ENCODE data around the gene ADCY9. TPM values are rescaled to one million over a fixed set of nuclear protein-coding genes. Genes with fewer than 3 reads are reported as not detected.

ADCY9 gene
- total RNA-seq, 1 donor from 2014 or later: 49.6 TPM

DNA sequence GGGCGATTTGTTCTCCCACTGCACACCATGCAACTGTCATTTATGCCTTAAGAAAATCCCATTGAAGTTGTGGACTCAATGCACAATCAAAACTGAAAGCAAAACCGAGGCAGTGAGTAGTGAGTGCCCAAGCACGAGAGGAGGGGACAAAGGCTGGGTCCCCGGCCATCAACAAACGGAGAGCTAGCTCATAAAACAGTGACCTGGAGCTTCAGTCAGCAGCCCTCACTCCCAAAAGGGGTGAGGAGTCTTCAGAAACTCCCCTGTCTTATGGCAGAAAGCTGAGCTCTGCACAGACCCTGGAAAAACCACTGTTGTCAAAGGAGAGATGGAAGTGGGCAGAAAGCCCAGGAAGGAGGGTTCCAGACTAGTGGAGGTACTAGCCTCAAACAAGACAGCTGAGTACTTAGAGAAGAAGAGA is 96.9 kb downstream of the ADCY9 start:
- H3K27ac ChIP-seq: peak overlapping the region; percentile 80
- no peaks in the 10 kb centered on the region for H3K27me3 ChIP-seq
- peaks cover 11% of the 10 kb centered on the region for H3K4me1 ChIP-seq
- ATAC-seq: peak; percentile 50
- H3K36me3 ChIP-seq: no peaks in the 10 kb centered on the region
- H3K4me3 ChIP-seq: peak overlapping the region; percentile 43
- H3K9me3 ChIP-seq: no peaks in the 10 kb centered on the region
- intact Hi-C loops (cut with DNase I): no loop called here
- no peak for DNase-seq
- TF ChIP-seq, protein P1, sequence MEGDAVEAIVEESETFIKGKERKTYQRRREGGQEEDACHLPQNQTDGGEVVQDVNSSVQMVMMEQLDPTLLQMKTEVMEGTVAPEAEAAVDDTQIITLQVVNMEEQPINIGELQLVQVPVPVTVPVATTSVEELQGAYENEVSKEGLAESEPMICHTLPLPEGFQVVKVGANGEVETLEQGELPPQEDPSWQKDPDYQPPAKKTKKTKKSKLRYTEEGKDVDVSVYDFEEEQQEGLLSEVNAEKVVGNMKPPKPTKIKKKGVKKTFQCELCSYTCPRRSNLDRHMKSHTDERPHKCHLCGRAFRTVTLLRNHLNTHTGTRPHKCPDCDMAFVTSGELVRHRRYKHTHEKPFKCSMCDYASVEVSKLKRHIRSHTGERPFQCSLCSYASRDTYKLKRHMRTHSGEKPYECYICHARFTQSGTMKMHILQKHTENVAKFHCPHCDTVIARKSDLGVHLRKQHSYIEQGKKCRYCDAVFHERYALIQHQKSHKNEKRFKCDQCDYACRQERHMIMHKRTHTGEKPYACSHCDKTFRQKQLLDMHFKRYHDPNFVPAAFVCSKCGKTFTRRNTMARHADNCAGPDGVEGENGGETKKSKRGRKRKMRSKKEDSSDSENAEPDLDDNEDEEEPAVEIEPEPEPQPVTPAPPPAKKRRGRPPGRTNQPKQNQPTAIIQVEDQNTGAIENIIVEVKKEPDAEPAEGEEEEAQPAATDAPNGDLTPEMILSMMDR (IDR thresholded peaks at IDR 0.05): no peak

DNA sequence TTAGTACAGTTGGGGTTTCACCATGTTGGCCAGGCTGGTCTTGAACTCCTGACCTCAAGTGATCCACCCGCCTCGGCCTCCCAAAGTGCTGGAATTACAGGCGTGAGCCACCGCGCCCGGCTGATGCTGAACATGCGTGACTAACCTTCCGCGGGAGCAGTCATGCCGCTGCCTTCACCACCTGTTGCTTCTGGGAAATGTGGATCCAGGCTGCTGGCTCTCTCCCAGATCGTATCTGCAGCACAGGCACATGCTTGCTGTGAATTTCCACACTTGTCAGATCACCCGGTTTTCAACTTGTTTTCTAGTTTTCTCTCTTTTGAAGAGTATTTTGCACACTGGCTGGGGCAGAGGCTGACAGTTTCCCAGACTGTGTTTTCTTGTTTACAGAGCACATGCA is 97.9 kb downstream of the ADCY9 start:
- TF ChIP-seq, protein P1 (IDR thresholded peaks at IDR 0.05): no peak
- Histone ChIP-seq H3K4me3 (no peak overlapping the region), H3K27ac (no peak overlapping the region), H3K9me3 (no peaks in the 10 kb centered on the region), H3K27me3 (no peaks in the 10 kb centered on the region), H3K4me1 (peaks cover 15% of the 10 kb centered on the region), H3K36me3 (no peaks in the 10 kb centered on the region)
- ATAC-seq: no peak
- intact Hi-C loops (cut with DNase I): no loop called here
- DNase-seq: no peak

DNA sequence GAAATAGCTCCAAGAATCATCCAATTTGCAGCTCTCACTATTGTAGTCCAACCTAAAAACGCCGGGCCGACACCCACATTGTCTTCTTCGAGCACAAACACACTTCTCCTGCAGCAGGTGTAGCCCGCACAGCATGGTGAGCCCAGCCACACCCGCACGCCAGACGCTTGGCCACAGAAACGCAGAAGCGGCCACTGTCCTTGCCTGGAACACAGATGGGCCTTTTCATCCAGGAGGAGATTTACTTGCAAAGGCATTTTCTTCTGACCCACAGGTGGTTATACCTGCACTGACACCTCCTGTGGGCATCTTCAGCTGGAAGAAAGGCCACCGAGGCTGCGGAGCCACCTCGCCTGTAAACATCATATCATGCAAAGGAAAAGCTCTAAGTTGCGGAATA is 98.4 kb downstream of the ADCY9 start:
- H3K4me1 ChIP-seq: peaks cover 18% of the 10 kb centered on the region
- H3K36me3 ChIP-seq: no peaks in the 10 kb centered on the region
- ATAC-seq (no peak), DNase-seq (no peak)
- intact Hi-C loops (cut with DNase I): no loop called here
- no peaks in the 10 kb centered on the region for H3K9me3 ChIP-seq
- no peaks in the 10 kb centered on the region for H3K27me3 ChIP-seq
- H3K4me3 ChIP-seq: no peak overlapping the region
- TF ChIP-seq, protein P1 (IDR thresholded peaks at IDR 0.05): no peak
- no peak overlapping the region for H3K27ac ChIP-seq

DNA sequence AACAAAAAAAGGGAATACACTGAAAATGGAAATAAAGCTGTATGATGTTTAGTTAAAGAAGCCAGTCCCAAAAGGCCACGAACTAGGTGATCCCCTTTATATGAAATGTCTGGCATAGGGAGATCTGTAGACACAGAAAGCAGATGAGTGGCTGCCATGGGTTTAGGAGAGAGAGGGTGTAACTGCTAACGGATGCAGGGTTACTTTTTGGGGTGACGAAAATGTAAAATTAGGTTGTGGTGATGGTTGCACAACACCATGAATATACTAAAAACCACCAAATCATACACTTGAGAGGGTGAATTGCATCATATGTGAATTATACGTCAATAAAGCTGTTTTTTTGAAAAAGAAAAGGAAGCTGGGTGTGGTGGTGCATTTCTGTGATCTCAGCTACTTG is 99.6 kb downstream of the ADCY9 start:
- H3K36me3 ChIP-seq: no peaks in the 10 kb centered on the region
- H3K27me3 ChIP-seq: no peaks in the 10 kb centered on the region
- DNase-seq (no peak), ATAC-seq (no peak)
- intact Hi-C loops (cut with DNase I): no loop called here
- no peak overlapping the region for H3K27ac ChIP-seq
- H3K4me1 ChIP-seq: peaks cover 25% of the 10 kb centered on the region
- no peaks in the 10 kb centered on the region for H3K9me3 ChIP-seq
- H3K4me3 ChIP-seq: no peak overlapping the region
- TF ChIP-seq, protein P1 (IDR thresholded peaks at IDR 0.05): no peak

DNA sequence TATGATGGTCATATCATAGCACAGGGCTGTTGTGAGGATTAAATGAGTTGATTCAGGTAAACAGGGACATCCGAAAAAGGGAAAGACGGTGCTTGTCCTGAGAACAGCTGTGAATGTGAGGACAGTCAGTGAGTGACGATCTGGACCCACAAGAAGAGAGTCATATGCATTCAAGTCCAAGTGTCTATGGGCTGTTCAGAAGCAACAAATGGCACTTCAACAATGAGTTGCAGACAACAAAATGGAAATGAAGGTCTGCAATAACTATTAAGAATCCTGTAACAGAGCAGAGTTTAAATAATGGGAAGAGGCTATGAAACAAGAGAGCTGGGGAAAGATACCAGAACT is 100.3 kb downstream of the ADCY9 start:
- H3K27ac ChIP-seq: no peak overlapping the region
- no peak for ATAC-seq
- no peaks in the 10 kb centered on the region for H3K9me3 ChIP-seq
- intact Hi-C loops (cut with DNase I): no loop called here
- TF ChIP-seq, protein P1 (IDR thresholded peaks at IDR 0.05): no peak
- no peaks in the 10 kb centered on the region for H3K36me3 ChIP-seq
- H3K4me1 ChIP-seq: peaks cover 25% of the 10 kb centered on the region
- H3K27me3 ChIP-seq: no peaks in the 10 kb centered on the region
- no peak for DNase-seq
- H3K4me3 ChIP-seq: no peak overlapping the region

DNA sequence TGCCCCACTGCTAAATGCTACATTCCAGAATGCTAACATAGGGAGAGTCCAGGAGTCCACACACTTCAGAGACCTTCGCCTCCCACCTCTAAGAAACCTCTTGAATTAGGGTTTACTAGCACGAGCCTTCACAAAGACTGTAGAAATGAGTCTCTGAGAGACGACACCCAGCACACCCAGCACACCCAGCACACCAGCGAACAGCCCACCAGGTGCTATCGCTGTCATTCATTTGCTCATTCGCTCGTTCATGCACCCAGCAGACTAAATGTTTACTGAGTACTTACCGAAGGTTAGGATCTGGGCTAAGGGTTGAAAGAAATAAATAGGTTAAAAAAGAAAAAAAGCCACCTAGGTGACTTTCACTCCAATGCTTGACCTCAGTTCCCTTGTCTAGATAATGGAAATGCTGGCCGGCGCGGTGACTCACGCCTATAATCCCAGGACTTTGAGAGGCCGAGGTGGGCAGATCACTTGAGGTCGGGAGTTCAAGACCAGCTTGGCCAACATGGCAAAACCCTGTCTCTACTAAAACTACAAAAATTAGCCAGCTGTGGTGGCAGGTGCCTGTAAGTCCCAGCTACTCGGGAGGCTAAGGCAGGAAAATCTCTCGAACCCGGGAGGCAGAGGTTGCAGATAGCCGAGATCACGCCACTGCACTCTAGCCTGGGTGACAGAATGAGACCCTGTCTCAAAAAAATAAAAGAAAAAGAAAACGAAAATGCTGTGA is 100.8 kb downstream of the ADCY9 start:
- DNase-seq (no peak), ATAC-seq (peak; percentile 48)
- Histone ChIP-seq H3K4me3 (no peak overlapping the region), H3K9me3 (no peaks in the 10 kb centered on the region), H3K27me3 (no peaks in the 10 kb centered on the region), H3K4me1 (peaks cover 28% of the 10 kb centered on the region), H3K36me3 (no peaks in the 10 kb centered on the region), H3K27ac (no peak overlapping the region)
- TF ChIP-seq, protein P1 (IDR thresholded peaks at IDR 0.05): no peak
- intact Hi-C loops (cut with DNase I): no loop called here

All from upper lobe of right lung (tissue), 1 donor.